Hepatocyte (in vitro differentiated cells): ENCODE results near the gene AMMECR1L. TPM values are rescaled to one million over a fixed set of nuclear protein-coding genes. Genes with fewer than 3 reads are reported as not detected.
A peak's percentile ranks its signal among the peaks of the same experiment; 100 is the strongest.

Experiments
- DNase-seq: peaks from one replicate; pipeline ENCODE4 v3.0.0-alpha.2; 2016; ENCODE audit warnings: low spot score
- H2AFZ ChIP-seq: fragments of 200-600 bp; sonication (generic); 2 replicates; pipeline ENCODE4 v1.6.0; 2016; ENCODE audit warnings: antibody characterized with exemption, mild to moderate bottlenecking
- H3K27ac ChIP-seq: fragments of 200-600 bp; sonication (generic); 2 replicates; pipeline ENCODE4 v1.5.1; 2016; ENCODE audit warnings: mild to moderate bottlenecking
- H3K27me3 ChIP-seq: fragments of 200-600 bp; sonication (generic); 2 replicates; pipeline ENCODE4 v1.6.1; 2016
- H3K36me3 ChIP-seq: fragments of 200-600 bp; sonication (generic); replicated peaks from 2 replicates; pipeline ENCODE4 v1.5.1; 2016; ENCODE audit warnings: low read depth; ENCODE audit not compliant: insufficient read depth
- H3K4me1 ChIP-seq: fragments of 200-600 bp; sonication (generic); 2 replicates; pipeline ENCODE4 v1.5.1; 2016; ENCODE audit warnings: mild to moderate bottlenecking, moderate library complexity; ENCODE audit not compliant: insufficient read depth
- H3K4me2 ChIP-seq: fragments of 200-600 bp; sonication (generic); 2 replicates; pipeline ENCODE4 v1.6.0; 2016
- H3K4me3 ChIP-seq: fragments of 200-600 bp; sonication (generic); 2 replicates; pipeline ENCODE4 v1.5.1; 2016; ENCODE audit warnings: mild to moderate bottlenecking
- H3K79me2 ChIP-seq: fragments of 200-600 bp; sonication (generic); 2 replicates; pipeline ENCODE4 v1.6.0; 2017; ENCODE audit warnings: mild to moderate bottlenecking
- H3K9me2 ChIP-seq: fragments of 200-600 bp; sonication (generic); replicated peaks from 2 replicates; pipeline ENCODE4 v1.6.0; 2017; ENCODE audit warnings: mild to moderate bottlenecking; ENCODE audit not compliant: insufficient read depth
- H3K9me3 ChIP-seq: fragments of 200-600 bp; sonication (generic); 2 replicates; pipeline ENCODE4 v1.5.1; 2016; ENCODE audit warnings: low read depth, mild to moderate bottlenecking
- H4K20me1 ChIP-seq: fragments of 200-600 bp; sonication (generic); 2 replicates; pipeline ENCODE4 v1.6.0; 2016; ENCODE audit warnings: mild to moderate bottlenecking; ENCODE audit not compliant: insufficient read depth, poor library complexity, severe bottlenecking
- CTCF ChIP-seq: fragments of 200-600 bp; sonication (generic); IDR thresholded peaks from 2 replicates; pipeline ENCODE4 v1.5.1; 2016; ENCODE audit warnings: antibody characterized with exemption, mild to moderate bottlenecking; ENCODE audit not compliant: poor library complexity
- EZH2 ChIP-seq: fragments of 200-600 bp; sonication (generic); IDR thresholded peaks from 2 replicates; pipeline ENCODE4 v1.6.1; 2016; ENCODE audit warnings: antibody characterized with exemption, mild to moderate bottlenecking, borderline replicate concordance
- EZH2phosphoT487 ChIP-seq: fragments of 200-600 bp; sonication (generic); IDR thresholded peaks from one replicate; pipeline ENCODE4 v1.6.1; 2018; ENCODE audit warnings: antibody characterized with exemption, mild to moderate bottlenecking, low read depth, moderate library complexity; ENCODE audit not compliant: unreplicated experiment, severe bottlenecking
- WGBS: methylation state at CpG from one replicate; pipeline ENCODE4 v1.1.6; 2016; ENCODE audit warnings: low lambda C conversion rate; ENCODE audit errors: missing lambda C conversion rate; 5-methylcytosine and 5-hydroxymethylcytosine counted together
- polyA plus RNA-seq: library from polyadenylated mRNA; unstranded; fragments of >200 nt; fragmentation: Nextera tagmentation; extraction: Ambion mirVana; gene quantifications from 2 replicates; pipeline ENCODE4 v1.2.1, GENCODE V29; 2016
- total RNA-seq: library from RNA; depleted of rRNA; stranded (reverse); fragments of >200 nt; gene quantifications from 2 replicates; pipeline ENCODE4 v1.2.3, GENCODE V29; 2014

The AMMECR1L gene
- total and polyA plus RNA-seq, 2 experiments from 2014 or later: 8.1 to 14.7 TPM

DNA sequence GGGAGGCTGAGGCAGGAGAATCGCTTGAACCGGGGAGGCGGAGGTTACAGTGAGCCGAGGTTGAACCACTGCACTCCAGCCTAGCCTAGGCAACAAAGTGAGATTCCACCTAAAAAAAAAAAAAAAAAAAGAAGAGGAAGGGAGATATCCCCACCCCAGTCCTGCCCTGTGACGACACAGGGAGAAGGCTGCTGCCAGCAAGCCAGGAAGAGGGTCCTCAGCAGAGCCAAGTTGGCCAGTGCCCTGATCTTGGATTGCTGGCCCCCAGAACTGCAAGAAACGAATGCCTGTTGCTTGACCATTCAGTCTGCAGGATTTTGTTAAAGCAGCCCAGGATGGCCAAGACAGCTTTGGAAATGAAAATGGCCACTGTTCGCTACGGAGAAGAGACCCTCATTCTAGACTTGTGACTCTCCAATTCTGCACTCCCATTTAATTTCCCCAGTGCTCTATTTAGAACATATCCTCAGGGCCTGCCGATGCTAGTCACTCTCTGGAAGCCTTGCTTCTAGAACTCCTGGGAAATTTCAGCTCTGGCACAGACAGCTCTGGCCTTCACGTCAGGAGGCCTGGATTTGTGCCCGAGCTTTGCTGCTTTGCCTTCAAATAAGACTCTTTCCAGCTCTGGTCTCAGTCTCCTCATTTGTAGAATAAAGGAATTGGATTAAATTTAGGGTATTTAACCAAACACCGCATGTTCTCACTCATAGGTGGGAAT lies 15.7 kb upstream of the AMMECR1L start:
- H3K4me2 ChIP-seq: no peak overlapping the region
- no peak overlapping the region for H3K27ac ChIP-seq
- H3K79me2 ChIP-seq: no peaks in the 10 kb centered on the region
- no peaks in the 10 kb centered on the region for H4K20me1 ChIP-seq
- H3K9me2 ChIP-seq: no peaks in the 10 kb centered on the region
- no peaks in the 10 kb centered on the region for H3K27me3 ChIP-seq
- no peaks in the 10 kb centered on the region for H3K9me3 ChIP-seq
- TF ChIP-seq CTCF (no peak), EZH2phosphoT487 (no peak), EZH2 (no peak)
- H3K36me3 ChIP-seq: no peaks in the 10 kb centered on the region
- no peak overlapping the region for H2AFZ ChIP-seq
- peak; percentile 42 for DNase-seq
- 83% methylated on average over 12 of the region's 12 CpGs for WGBS
- no peak overlapping the region for H3K4me3 ChIP-seq
- no peaks in the 10 kb centered on the region for H3K4me1 ChIP-seq

- no peak overlapping the region for H3K27ac ChIP-seq
- H3K9me2 ChIP-seq: no peaks in the 10 kb centered on the region
- no peaks in the 10 kb centered on the region for H3K4me1 ChIP-seq
- H3K27me3 ChIP-seq: no peaks in the 10 kb centered on the region
- H3K36me3 ChIP-seq: no peaks in the 10 kb centered on the region
- no peaks in the 10 kb centered on the region for H3K9me3 ChIP-seq
- no peak overlapping the region for H2AFZ ChIP-seq
- no peak overlapping the region for H3K4me2 ChIP-seq
- no peak for DNase-seq
- TF ChIP-seq CTCF (no peak), EZH2 (no peak), EZH2phosphoT487 (no peak)
- 81% methylated on average over 1 of the region's 1 CpG for WGBS
- no peaks in the 10 kb centered on the region for H4K20me1 ChIP-seq
- no peaks in the 10 kb centered on the region for H3K79me2 ChIP-seq
- H3K4me3 ChIP-seq: no peak overlapping the region
These were observed 11.9 kb upstream of the AMMECR1L start for GRCh38 chr2:127897531-127898211.

DNA sequence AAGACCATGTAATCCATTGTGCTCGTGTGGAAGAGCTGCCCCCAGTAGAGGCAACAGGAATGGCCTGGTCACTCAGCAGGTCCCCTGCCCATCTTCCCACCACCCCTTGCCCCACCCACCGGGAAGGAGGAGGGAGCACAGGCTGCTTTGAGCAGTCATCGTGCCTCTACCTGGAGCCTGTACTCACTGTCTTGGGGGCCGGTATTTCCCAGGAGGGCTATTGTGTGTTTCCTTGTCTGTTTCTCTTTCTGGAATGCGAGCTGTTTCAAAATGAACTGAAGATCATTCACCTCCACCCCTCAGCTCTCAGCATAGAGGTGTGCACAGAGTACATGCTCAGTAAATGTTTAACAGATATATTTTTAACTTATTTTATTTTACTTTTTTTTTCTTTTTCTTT lies 7.7 kb upstream of the AMMECR1L start:
- TF ChIP-seq EZH2 (no peak), CTCF (no peak), EZH2phosphoT487 (no peak)
- 56% methylated on average over 5 of the region's 5 CpGs for WGBS

More for the DNA sequence above, 7.7 kb upstream of the AMMECR1L start:
- H3K9me3 ChIP-seq: no peaks in the 10 kb centered on the region
- H3K79me2 ChIP-seq: peaks cover 4% of the 10 kb centered on the region
- H4K20me1 ChIP-seq: no peaks in the 10 kb centered on the region
- H3K4me3 ChIP-seq: no peak overlapping the region
- H3K4me2 ChIP-seq: no peak overlapping the region
- H3K36me3 ChIP-seq: no peaks in the 10 kb centered on the region
- H2AFZ ChIP-seq: no peak overlapping the region
- H3K27me3 ChIP-seq: no peaks in the 10 kb centered on the region
- DNase-seq: no peak
- no peaks in the 10 kb centered on the region for H3K4me1 ChIP-seq
- no peaks in the 10 kb centered on the region for H3K9me2 ChIP-seq
- H3K27ac ChIP-seq: no peak overlapping the region
